Measurements from ENCODE around the gene ANKMY2. TPM values are rescaled to one million over a fixed set of nuclear protein-coding genes. Genes with fewer than 3 reads are reported as not detected.

ANKMY2 gene
- total RNA-seq, 1 donor from 2014 or later, result 11.3 TPM

DNA sequence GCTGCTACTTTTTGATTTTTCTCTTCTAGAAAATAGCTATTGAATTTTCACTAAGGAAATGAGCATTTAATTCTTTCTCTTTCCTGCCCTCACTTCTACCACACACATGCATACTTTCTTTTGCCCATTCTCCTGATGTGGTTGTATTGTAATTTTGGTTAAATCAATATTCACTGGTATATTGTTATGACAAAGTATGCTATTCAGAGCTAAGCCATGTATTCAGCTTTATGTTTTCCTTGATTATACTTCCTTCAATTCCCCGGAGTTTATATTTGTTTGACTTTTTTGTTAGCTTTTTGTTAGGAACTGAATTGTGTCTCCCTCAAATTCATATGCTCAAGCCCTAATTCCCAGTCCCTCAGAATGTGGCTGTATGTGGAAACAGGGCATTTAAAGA lies 94.9 kb downstream of the ANKMY2 start:
- intact Hi-C loops (cut with micrococcal nuclease), result no loop called here
- no peak overlapping the region for H3K4me3 Mint-ChIP-seq
- H3K4me1 Mint-ChIP-seq, result no peaks in the 10 kb centered on the region
- no peak for ATAC-seq (ENCODE audit: low read depth)
- H3K27me3 Mint-ChIP-seq, result peaks cover 10% of the 10 kb centered on the region
- CTCF ChIA-PET, result interaction anchor here (1.4 kb wide), 1 partner anchor 14 kb away, joined by 6 read pairs; no protein-coding TSS in a partner anchor
- no peaks in the 10 kb centered on the region for H3K9me3 Mint-ChIP-seq
- DNase-seq, result no peak
- TF ChIP-seq, protein P1, sequence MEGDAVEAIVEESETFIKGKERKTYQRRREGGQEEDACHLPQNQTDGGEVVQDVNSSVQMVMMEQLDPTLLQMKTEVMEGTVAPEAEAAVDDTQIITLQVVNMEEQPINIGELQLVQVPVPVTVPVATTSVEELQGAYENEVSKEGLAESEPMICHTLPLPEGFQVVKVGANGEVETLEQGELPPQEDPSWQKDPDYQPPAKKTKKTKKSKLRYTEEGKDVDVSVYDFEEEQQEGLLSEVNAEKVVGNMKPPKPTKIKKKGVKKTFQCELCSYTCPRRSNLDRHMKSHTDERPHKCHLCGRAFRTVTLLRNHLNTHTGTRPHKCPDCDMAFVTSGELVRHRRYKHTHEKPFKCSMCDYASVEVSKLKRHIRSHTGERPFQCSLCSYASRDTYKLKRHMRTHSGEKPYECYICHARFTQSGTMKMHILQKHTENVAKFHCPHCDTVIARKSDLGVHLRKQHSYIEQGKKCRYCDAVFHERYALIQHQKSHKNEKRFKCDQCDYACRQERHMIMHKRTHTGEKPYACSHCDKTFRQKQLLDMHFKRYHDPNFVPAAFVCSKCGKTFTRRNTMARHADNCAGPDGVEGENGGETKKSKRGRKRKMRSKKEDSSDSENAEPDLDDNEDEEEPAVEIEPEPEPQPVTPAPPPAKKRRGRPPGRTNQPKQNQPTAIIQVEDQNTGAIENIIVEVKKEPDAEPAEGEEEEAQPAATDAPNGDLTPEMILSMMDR (IDR thresholded peaks at IDR 0.05), result no peak
- POLR2A ChIA-PET, result no interaction called here
- no peak overlapping the region for H3K27ac Mint-ChIP-seq
- H3K36me3 Mint-ChIP-seq (ENCODE audit: low read depth), result no peaks in the 10 kb centered on the region

Other genes starting within 250 kb of the ANKMY2 start
- gene CRPPA, start 224.2 kb downstream of the ANKMY2 start, total RNA-seq, result 0.91 and 1.5 TPM in 2 replicates
- gene SOSTDC1, start 180.0 kb downstream of the ANKMY2 start, total RNA-seq, result not detected in 2 replicates
- gene LRRC72, start 118.9 kb downstream of the ANKMY2 start, total RNA-seq, result not detected in 2 replicates
- gene BZW2, start 427 bp upstream of the ANKMY2 start, total RNA-seq, result 47.2 and 48.2 TPM in 2 replicates
- gene TSPAN13, start 108.0 kb upstream of the ANKMY2 start, total RNA-seq, result 15.1 and 17.8 TPM in 2 replicates
- not detected in 2 replicates for gene AGR2, start 159.2 kb upstream of the ANKMY2 start, total RNA-seq
- gene AGR3, start 236.2 kb upstream of the ANKMY2 start, total RNA-seq, result not detected in 2 replicates